Measurements from ENCODE around the gene SPINK1.
"Not testable (repeated sequence)": the region's sequence is repeated elsewhere in the genome, so short reads cannot be mapped to it uniquely, and the experiment has no call there.

The SPINK1 gene

DNA sequence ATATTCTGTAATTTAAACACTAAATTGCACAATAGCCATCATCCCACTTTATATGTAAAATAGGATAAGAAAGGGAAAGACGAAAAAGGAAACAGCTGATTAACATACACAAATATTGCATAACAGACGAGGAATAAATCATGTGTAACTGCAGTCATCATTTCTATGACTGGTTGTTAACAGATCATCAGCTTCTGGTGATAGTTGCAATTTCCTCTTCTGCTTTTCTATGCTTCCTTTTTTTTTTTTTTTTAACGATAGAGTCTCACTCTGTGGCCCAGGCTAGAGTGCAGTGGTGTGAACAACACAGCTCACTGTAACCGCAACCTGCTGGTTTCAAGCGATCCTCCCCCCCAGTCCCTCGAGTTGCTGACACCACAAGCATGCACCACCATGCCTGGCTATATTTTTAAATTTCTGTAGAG, 26.4 kb downstream of the SPINK1 start:
- DNase-seq (ENCODE audit: low read depth): no peak

DNA sequence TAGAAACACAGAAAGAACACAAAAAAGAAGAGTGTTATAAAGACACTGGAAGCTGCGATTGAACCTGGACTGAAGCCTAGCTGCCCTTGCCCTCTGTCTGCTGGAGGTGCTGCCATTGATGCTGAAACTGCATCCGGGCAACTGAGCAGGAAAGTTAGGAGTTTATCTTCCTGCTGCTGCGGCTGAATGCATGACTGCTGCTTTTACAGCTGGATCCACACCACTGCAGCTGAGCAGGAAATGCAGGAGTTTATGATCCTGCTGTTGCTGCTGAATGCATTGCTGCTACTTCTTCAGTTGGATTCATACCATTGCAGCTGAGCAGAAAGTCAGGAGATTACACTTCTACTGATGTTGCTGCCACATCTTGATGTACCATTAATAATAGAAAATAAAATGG, 27.1 kb downstream of the SPINK1 start:
- DNase-seq (ENCODE audit: low read depth): no peak

DNA sequence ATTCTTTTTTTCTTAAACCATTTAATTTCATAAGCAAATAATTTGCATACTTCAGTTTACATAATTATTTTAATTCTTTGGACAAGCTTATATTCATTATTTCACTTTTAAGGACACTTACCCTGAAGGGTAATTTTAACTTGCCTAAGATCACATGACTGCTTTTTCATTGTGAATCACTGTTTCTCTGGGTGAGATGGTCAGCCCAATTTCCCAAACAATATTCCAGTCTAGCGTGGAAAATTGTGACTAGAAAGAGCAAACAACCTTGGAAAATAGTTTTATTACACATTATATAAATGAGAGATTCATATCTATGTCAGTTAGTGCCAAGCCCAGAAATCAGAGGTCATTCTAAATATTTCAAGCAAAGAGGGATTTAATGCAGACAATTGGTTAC, 27.5 kb downstream of the SPINK1 start:
- no peak for DNase-seq (ENCODE audit: low read depth)

- DNase-seq (ENCODE audit: low read depth): not testable (repeated sequence)
Observed at GRCh38 chr5:147803161-147803560, 28.3 kb downstream of the SPINK1 start.

GRCh38 chr5:147801461-147801860, 30.0 kb downstream of the SPINK1 start:
- DNase-seq (ENCODE audit: low read depth): no peak

DNA sequence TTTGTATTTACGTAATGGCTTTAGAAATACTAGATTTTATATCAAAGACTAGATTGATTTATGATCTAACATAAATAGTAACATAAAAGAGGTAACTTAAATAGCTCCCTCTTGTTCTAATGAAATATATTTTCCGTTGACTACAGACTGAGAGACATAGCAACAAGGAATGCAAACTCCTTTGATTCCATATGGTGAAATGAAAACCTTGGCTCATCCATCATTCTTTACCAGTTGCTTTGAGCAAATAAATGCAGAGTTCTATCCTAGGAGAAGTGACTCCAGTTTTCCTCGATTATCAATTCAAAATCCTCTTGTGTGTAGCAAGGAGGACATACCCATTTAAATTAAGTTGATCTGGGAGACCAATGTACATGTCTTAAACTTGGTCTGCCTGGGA, 31.0 kb downstream of the SPINK1 start:
- DNase-seq (ENCODE audit: low read depth): no peak

DNA sequence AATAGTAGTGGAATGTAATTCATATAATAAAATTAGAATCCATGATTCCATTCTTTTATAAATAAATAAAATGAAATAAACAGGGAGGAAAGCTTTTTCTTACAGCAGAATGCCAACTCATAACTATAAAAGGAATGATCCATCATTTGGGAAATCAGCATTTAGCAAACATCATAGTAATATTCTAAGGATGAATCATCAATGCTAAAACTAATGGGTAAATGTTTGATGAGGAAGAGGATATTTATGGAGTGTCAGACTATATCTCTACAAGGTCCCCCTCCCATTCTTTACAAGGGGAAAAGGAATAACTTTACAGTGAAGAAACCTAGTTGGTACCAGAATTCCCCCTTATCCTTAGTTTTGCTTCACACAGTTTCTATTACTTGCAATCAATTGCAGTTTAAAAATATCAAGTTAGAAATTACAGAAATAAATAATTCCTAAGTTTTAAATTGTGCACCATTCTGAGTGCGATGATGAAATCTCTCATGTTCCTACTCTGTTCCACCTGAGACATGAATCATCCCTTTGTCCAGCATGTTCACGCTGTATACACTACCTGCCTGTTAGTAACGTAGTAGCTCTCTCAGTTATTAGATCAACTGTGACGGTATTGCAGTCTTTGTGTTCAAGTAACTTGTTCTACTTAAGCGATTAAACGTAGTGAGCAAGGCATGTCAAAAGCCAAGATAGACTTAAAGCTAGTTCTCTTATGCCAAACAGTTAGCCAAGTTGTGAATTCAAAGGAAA, 34.7 kb downstream of the SPINK1 start:
- no peak for DNase-seq (ENCODE audit: low read depth)

DNA sequence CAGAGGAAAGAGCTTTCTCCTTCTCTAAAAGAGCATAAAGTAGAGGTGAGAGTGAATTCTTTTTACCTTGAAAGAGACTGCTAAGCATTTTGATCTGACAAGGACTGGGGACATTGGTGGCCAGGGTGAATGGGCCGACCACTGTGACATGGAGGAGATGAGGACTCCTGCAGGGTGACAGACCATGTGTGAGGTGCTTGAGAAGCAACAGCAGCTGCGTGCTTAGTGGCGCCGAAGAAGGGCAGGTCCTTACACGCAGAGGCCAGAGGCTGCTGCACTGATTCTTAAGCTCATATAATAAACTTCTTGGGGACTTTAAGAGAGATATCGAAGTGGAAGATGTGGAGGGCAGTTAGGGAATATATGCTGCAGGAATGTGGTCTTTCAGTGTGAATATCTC, 40.3 kb downstream of the SPINK1 start:
- DNase-seq (ENCODE audit: low read depth): no peak

DNA sequence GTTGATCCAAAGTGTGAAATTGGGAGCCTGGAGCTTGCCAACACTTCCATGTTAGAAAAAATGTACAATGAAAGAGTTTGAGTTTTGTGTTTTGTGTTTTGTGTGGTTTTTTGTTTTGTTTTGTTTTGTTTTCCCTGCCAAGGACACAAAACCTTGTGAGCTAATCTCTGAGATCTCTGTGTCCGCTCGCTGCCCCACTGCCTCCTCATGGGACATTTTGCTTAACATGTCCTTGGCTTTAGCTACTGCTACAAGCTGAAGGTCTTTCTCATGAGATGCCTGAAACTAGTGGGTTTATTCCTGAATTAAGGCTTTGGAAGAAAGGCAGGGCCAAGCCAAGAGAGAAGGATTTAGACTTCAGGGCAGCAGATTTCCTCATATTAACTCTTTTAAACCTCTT, 41.7 kb downstream of the SPINK1 start:
- DNase-seq (ENCODE audit: low read depth): no peak

DNA sequence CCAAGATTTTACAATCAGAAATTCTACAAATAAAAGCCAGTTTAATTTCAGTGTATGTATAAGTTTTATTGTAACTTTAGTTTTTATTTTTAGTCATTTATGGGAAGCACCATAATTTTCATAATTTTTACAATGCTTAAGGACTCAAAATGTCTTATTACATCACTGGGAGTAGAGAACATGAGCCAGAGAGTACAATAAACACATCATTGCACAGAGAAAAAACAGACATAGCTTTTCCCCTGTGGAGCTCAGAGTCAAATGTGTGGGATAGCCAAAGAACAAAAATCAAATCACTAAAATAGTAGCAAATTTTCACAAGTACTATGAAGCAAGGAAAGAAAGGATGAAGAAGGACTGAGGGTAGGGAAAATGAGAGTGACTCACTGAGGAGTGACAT, 43.4 kb downstream of the SPINK1 start:
- no peak for DNase-seq (ENCODE audit: low read depth)

- no peak for DNase-seq (ENCODE audit: low read depth)
Observed at GRCh38 chr5:147786142-147786541, 45.3 kb downstream of the SPINK1 start.

- DNase-seq (ENCODE audit: low read depth): no peak
Observed at GRCh38 chr5:147784146-147784987, 47.1 kb downstream of the SPINK1 start.

DNA sequence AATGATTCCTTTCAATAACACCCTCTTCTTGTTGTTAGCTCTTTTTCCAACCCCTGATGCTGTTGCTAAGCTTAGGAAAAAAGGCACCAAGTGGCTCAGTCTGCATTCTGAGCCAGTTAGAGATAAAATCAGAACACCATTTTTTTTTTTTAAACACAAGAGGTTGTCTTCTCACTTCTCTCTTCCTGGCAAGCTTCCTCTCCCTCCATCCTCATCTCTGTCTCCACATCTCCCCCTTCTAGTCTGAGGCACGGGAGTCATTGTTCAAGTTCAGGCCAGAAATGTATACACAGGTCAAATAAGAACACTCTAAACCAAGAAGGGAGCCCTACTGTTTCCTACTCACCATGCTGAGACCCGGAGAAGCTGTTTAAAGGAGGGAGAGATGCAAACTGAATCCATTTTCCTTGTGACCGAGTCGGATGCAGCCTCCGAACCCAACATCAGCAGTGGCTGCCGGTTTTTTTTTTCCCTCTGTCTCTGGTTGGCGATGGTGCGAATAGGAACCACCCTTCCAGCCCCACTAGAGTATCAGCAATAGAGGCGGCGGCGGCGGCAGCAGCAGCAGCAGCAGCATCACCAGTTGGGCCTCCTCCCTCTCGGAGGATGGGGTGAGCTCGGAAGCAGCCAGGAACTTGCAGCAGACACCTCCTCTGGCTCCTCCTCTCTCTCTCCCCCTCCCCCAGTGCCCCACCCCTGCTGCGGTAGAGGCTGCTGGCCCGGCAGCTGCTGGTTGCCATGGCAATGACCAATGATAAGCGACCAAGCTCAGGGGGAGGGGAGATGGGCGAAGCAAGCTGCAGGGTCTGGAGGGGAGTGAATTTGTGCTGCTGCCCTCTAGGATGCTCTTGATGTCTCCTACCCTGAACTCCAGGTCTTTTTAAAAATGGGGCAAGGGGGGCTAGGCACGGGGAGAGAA, 49.1 kb downstream of the SPINK1 start, which contains the start of gene JAKMIP2:
Gene JAKMIP2 (minus strand): TSS at position 619 of the 919 bp plus-strand sequence. CDS start 110,922 bp downstream, outside the sequence.
- DNase-seq (ENCODE audit: low read depth): peak; percentile 66

- no peak for DNase-seq (ENCODE audit: low read depth)
Observed at GRCh38 chr5:147780924-147781573, 50.4 kb downstream of the SPINK1 start.

DNA sequence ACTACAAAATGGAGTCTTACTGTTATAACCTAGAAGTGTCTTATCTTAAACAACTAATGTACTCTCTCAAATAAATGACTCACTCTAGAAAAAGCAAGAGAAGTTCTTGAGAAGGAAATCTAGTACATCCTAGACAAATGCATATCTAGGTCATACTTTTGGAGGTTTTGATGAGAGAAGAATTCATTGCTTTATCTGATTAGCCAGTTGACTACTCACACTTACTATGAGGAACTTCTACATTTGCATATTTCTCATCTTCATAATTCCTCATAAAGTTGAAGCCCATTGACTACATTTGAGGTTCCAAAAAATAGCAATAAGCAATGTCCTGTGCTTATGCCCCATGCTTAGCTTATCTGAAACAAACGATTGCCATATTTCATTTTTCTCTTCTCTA, 51.8 kb downstream of the SPINK1 start:
- DNase-seq (ENCODE audit: low read depth): no peak

GRCh38 chr5:147776989-147777388, 54.5 kb downstream of the SPINK1 start:
- DNase-seq (ENCODE audit: low read depth): no peak

Data from T-helper 22 cell (primary cell).